Upper lobe of left lung (tissue), 6 donors: ENCODE measurements around the gene DNLZ. TPM values are rescaled to one million over a fixed set of nuclear protein-coding genes. Genes with fewer than 3 reads are reported as not detected.
A peak's percentile ranks its signal among the peaks of the same experiment; 100 is the strongest.

ENCODE experiments used
- ATAC-seq, 2 donors: fragments of 200-7000 bp; cut with Tn5 transposase; one replicate each; pipeline ENCODE4 v1.9.1; 2022; ENCODE audit warnings: mild to moderate bottlenecking in 2 of 2, moderate library complexity in 2 of 2; ENCODE audit not compliant: low FRiP score in 2 of 2
- DNase-seq, 2 donors: peaks; one replicate each; pipeline ENCODE4 v3.0.0-alpha.2; 2019 to 2020
- H3K27ac ChIP-seq, 4 donors: fragments of 200-600 bp; sonication (generic); one replicate each; pipeline ENCODE4 v1.5.1; 2016 to 2019
- H3K27me3 ChIP-seq, 4 donors: fragments of 200-600 bp; sonication (generic); one replicate each; pipeline ENCODE4 v1.5.1; 2017 to 2019
- H3K36me3 ChIP-seq, 4 donors: fragments of 200-600 bp; sonication (generic); one replicate each; pipeline ENCODE4 v1.5.1; 2016 to 2019
- H3K4me1 ChIP-seq, 4 donors: fragments of 200-600 bp; sonication (generic); one replicate each; pipeline ENCODE4 v1.5.1; 2018 to 2019
- H3K4me3 ChIP-seq, 4 donors: fragments of 200-600 bp; sonication (generic); one replicate each; pipeline ENCODE4 v1.5.1; 2017 to 2019; ENCODE audit warnings: mild to moderate bottlenecking in 2 of 4, moderate library complexity in 1 of 4
- H3K9me3 ChIP-seq, 4 donors: fragments of 200-600 bp; sonication (generic); one replicate each; pipeline ENCODE4 v1.5.1; 2018 to 2019
- EP300 ChIP-seq, 4 donors: sonication (generic); formaldehyde crosslinking; IDR thresholded peaks; one replicate each; pipeline ENCODE4 v1.5.1; 2017; ENCODE audit warnings: antibody characterized with exemption in 4 of 4, control low read depth in 2 of 4
- POLR2A ChIP-seq, 4 donors: fragments of 450-650 bp; IDR thresholded peaks; one replicate each; pipeline ENCODE4 v1.5.1; 2016 to 2017; ENCODE audit warnings: antibody characterized with exemption in 4 of 4, mild to moderate bottlenecking in 2 of 4
- POLR2AphosphoS5 ChIP-seq, 2 donors: sonication (generic); formaldehyde crosslinking; IDR thresholded peaks; one replicate each; pipeline ENCODE4 v1.5.1; 2017; ENCODE audit warnings: antibody characterized with exemption in 2 of 2
- WGBS, 2 donors: methylation state at CpG; one replicate each; pipeline ENCODE4 v1.1.5; 2017 to 2018; 5-methylcytosine and 5-hydroxymethylcytosine counted together
- total RNA-seq, 6 donors: library from RNA; depleted of rRNA in 4 of 6; stranded (reverse); fragments of >200 nt in 4 of 6; gene quantifications; one replicate each; pipeline versions ENCODE4 v1.1.0 to v1.2.1, GENCODE V29; 2016 to 2021
- TF ChIP-seq, protein P1 (sequence below), 6 experiments: fragments of 450-650 bp in 4 of 6; fragments of 200-600 bp in 2 of 6; sonication (generic) in 2 of 6; IDR thresholded peaks; one replicate each; pipeline ENCODE4 v1.5.1; 2016 to 2019; ENCODE audit warnings: antibody characterized with exemption in 6 of 6
- donor health status: DM: no; HTN: no; CAD: no; lungs with moderate emphysema.
- donor health status: DM: no; HTN: yes; CAD: no; lungs with severe emphysema.

DNLZ gene
- total RNA-seq, 6 donors from 2014 or later: 5.2 to 35.9 (median 19.4) TPM

DNA sequence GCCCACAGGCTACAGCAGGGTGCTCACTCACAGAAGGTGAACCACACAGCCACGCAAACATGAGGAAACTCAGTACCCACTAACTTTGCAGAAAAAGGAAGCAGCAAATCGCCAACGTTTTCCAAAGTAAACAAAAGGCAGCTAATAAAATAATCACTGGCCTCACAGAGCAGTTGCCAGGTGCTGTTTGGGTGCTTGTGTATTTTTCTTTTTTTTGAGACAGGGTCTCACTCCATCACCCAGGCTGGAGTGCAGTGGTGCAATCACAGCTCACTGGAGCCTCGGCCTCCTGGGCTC is 32.6 kb upstream of the DNLZ start:
- no peak for DNase-seq
- 71 to 72% methylated on average over 4 of the region's 4 CpGs for WGBS, 2 donors
- H3K4me1 ChIP-seq: peaks cover 14 to 23% (median 17%) of the 10 kb centered on the region in 4 donors
- no peaks in the 10 kb centered on the region for H3K9me3 ChIP-seq
- H3K27me3 ChIP-seq: no peaks in the 10 kb centered on the region
- no peak for ATAC-seq
- no peak overlapping the region for H3K4me3 ChIP-seq
- H3K27ac ChIP-seq: no peak overlapping the region
- TF ChIP-seq, protein P1, sequence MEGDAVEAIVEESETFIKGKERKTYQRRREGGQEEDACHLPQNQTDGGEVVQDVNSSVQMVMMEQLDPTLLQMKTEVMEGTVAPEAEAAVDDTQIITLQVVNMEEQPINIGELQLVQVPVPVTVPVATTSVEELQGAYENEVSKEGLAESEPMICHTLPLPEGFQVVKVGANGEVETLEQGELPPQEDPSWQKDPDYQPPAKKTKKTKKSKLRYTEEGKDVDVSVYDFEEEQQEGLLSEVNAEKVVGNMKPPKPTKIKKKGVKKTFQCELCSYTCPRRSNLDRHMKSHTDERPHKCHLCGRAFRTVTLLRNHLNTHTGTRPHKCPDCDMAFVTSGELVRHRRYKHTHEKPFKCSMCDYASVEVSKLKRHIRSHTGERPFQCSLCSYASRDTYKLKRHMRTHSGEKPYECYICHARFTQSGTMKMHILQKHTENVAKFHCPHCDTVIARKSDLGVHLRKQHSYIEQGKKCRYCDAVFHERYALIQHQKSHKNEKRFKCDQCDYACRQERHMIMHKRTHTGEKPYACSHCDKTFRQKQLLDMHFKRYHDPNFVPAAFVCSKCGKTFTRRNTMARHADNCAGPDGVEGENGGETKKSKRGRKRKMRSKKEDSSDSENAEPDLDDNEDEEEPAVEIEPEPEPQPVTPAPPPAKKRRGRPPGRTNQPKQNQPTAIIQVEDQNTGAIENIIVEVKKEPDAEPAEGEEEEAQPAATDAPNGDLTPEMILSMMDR (IDR thresholded peaks at IDR 0.05): no peak
- TF ChIP-seq POLR2A (IDR thresholded peaks at IDR 0.05) (no peak), POLR2AphosphoS5 (IDR thresholded peaks at IDR 0.05) (no peak), EP300 (IDR thresholded peaks at IDR 0.05) (no peak)
- H3K36me3 ChIP-seq: peaks cover 17 to 67% (median 60%) of the 10 kb centered on the region in 4 donors

DNA sequence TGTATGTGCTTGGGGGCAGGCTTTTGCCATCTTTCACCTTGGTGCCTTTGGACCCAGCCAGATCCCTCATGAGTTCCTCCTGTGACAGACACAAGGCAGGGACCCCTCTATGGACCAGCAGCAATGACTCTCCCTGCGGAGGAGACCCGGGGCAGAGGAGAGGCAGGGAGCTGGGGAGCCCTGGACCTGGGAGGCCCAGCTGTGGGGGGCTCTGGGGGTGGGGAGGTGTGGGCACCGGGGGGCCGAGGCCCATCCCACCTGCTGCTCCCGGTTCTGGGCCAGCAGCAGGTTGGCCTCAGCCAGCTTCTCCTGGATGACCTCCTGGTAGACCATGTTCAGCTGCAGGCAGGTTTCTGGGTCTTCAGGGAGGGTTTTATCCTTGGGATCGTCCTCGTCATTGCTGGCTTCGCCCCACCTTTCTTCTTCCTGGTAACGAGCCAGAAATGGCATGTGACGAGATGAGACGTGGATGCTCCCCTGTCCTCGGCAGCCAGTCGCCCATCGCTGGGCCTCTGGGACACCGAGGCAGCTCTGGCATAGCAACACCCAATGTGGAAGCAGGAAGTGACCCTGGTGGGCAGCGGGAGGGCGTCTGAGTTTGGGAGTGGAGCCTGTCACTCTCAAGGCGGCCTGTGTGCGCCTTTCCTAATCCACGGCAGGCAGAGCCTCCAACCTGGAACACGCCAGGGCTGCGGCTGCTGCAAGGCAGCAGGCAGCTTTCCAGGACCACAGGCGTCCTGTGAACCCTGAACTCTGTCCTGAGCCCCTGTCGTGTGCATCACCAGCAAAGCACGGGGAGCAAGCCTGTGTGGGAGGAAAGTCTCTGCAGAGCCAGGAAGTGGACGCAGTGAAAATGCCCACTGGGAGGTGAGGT is 32.0 kb upstream of the DNLZ start:
- Histone ChIP-seq H3K9me3 (no peaks in the 10 kb centered on the region), H3K4me3 (no peak overlapping the region), H3K36me3 (peaks cover 17 to 71% (median 61%) of the 10 kb centered on the region in 4 donors), H3K27me3 (no peaks in the 10 kb centered on the region), H3K27ac (no peak overlapping the region), H3K4me1 (peaks cover 13 to 21% (median 16%) of the 10 kb centered on the region in 4 donors)
- TF ChIP-seq EP300 (IDR thresholded peaks at IDR 0.05) (no peak), POLR2A (IDR thresholded peaks at IDR 0.05) (no peak), POLR2AphosphoS5 (IDR thresholded peaks at IDR 0.05) (no peak)
- TF ChIP-seq, protein P1 (IDR thresholded peaks at IDR 0.05): no peak
- DNase-seq (peak in 1 of 2 donors; percentile 56), ATAC-seq (no peak)
- WGBS, 2 donors: 91 to 94% methylated on average over 21 to 24 of the region's 26 CpGs

DNA sequence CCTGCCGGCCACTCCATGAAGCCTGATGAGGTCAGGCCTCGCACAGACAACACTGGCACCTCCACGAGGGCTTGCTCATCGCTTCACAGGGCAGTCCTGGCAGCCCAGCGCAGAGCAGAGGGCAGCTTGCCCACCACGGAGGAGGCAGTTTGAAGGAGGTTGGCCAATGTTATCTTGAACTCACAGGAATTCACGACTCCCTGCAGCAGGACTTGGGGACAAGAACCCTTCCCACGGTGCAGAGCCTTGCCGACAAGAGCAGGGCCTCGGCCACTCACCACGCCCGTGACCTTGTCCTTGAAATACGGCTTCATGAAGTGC is 31.4 kb upstream of the DNLZ start:
- H3K36me3 ChIP-seq: peaks cover 17 to 76% (median 62%) of the 10 kb centered on the region in 4 donors
- peaks cover 10 to 15% (median 12%) of the 10 kb centered on the region in 4 donors for H3K4me1 ChIP-seq
- no peak for ATAC-seq
- no peak overlapping the region for H3K4me3 ChIP-seq
- TF ChIP-seq EP300 (IDR thresholded peaks at IDR 0.05) (no peak), POLR2AphosphoS5 (IDR thresholded peaks at IDR 0.05) (no peak), POLR2A (IDR thresholded peaks at IDR 0.05) (no peak)
- DNase-seq: peak in 1 of 2 donors; percentile 57
- 92 to 94% methylated on average over 9 to 10 of the region's 13 CpGs for WGBS, 2 donors
- no peak overlapping the region for H3K27ac ChIP-seq
- no peaks in the 10 kb centered on the region for H3K27me3 ChIP-seq
- no peaks in the 10 kb centered on the region for H3K9me3 ChIP-seq

DNA sequence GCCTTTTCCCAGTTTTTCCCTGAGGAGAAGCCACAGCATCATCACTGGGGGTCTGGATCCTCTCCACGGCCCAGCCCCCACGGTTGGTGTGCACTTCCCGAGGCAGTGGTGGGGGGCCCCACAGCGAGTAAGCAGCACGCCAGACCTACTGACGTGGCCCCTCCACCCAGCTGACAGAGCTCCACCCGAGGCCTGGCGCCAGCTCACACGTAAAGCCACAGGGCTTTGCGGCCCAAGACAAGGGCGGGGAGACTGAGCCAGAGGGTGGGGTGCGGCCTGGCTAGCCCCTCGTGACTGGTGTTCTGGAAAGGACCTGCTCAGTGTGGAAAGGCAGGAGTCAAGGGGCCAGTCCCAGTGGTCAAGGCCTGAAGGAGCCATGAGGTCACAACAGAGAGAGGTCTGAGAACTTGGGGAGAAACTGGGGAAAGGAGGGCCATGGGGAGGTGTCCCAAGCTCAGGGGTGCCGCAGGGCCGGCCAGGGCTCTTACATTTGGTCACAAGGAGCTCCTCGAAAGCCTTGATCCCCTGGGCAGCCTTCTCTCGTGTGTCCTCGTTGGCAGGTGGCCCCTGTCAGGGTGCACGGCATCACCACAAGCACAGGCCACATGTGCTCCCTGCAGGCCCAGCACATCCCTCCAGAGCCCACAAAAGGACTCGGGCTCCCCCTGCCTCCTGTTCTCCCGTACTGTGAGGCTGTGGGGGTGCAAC is 30.9 kb upstream of the DNLZ start:
- H3K9me3 ChIP-seq: no peaks in the 10 kb centered on the region
- H3K27me3 ChIP-seq: no peaks in the 10 kb centered on the region
- H3K4me1 ChIP-seq: peaks cover 8 to 12% (median 11%) of the 10 kb centered on the region in 4 donors
- H3K4me3 ChIP-seq: no peak overlapping the region
- ATAC-seq (peak in 1 of 2 donors; percentile 91), DNase-seq (peak in 1 of 2 donors; percentile 61)
- TF ChIP-seq POLR2A (IDR thresholded peaks at IDR 0.05) (no peak), EP300 (IDR thresholded peaks at IDR 0.05) (no peak), POLR2AphosphoS5 (IDR thresholded peaks at IDR 0.05) (no peak)
- TF ChIP-seq, protein P1 (IDR thresholded peaks at IDR 0.05): no peak
- 94 to 97% methylated on average over 10 to 14 of the region's 21 CpGs for WGBS, 2 donors
- H3K36me3 ChIP-seq: peaks cover 17 to 81% (median 66%) of the 10 kb centered on the region in 4 donors
- no peak overlapping the region for H3K27ac ChIP-seq

DNA sequence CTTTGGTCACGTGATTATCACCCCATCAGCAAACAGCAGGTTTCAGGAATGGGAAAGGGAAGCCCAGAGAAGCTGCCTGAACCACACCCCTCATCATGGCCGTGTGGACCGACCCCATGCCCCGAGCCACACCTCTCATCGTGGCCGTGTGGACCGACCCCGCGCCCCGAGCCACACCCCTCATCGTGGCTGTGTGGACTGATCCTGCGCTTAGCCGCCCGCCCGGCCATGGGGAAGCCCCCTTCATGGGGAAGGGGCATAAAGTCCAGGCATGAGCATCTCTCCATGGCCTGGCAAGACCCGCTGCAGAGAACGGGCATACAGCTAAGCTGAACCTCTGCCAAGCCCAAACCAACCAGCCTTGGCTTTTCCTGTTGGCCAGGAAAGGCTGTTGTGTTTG is 30.0 kb upstream of the DNLZ start:
- H3K27ac ChIP-seq: no peak overlapping the region
- 93% methylated on average over 7 to 17 of the region's 17 CpGs for WGBS, 2 donors
- no peaks in the 10 kb centered on the region for H3K9me3 ChIP-seq
- no peaks in the 10 kb centered on the region for H3K27me3 ChIP-seq
- TF ChIP-seq POLR2AphosphoS5 (IDR thresholded peaks at IDR 0.05) (no peak), POLR2A (IDR thresholded peaks at IDR 0.05) (no peak), EP300 (IDR thresholded peaks at IDR 0.05) (no peak)
- TF ChIP-seq, protein P1 (IDR thresholded peaks at IDR 0.05): no peak
- peaks cover 18 to 90% (median 75%) of the 10 kb centered on the region in 4 donors for H3K36me3 ChIP-seq
- H3K4me1 ChIP-seq: peaks cover 0 to 3% (median 2%) of the 10 kb centered on the region in 4 donors
- DNase-seq (peak in 1 of 2 donors; percentile 72), ATAC-seq (peak in 1 of 2 donors; percentile 22)
- no peak overlapping the region for H3K4me3 ChIP-seq
